Aorta (tissue), 5 donors: Measurements from ENCODE around the gene ROBO2. TPM values are rescaled to one million over a fixed set of nuclear protein-coding genes. Genes with fewer than 3 reads are reported as not detected.

Source experiments
- ATAC-seq: fragments of 200-7000 bp; cut with Tn5 transposase; one replicate; pipeline ENCODE4 v1.9.1; 2022; ENCODE audit warnings: moderate library complexity; ENCODE audit not compliant: low FRiP score
- DNase-seq, 2 donors: peaks; one replicate each; pipeline ENCODE4 v3.0.0-alpha.2; 2020
- H3K27ac ChIP-seq, 2 donors: one replicate each; pipeline ENCODE4 v1.5.1; 2013; ENCODE audit warnings: low read length in 2 of 2, mild to moderate bottlenecking in 2 of 2, moderate library complexity in 2 of 2, control low read depth in 1 of 2, inconsistent platforms in 1 of 2, low read depth in 1 of 2
- H3K27me3 ChIP-seq, 2 donors: one replicate each; pipeline ENCODE4 v1.6.1; 2013; ENCODE audit warnings: control low read depth in 1 of 2, low read length in 1 of 2, mild to moderate bottlenecking in 1 of 2, moderate library complexity in 1 of 2; ENCODE audit not compliant: insufficient read depth in 2 of 2, control insufficient read depth in 1 of 2
- H3K36me3 ChIP-seq, 2 donors: one replicate each; pipeline ENCODE4 v1.6.1; 2013; ENCODE audit warnings: control low read depth in 1 of 2, low read length in 1 of 2, mild to moderate bottlenecking in 1 of 2; ENCODE audit not compliant: insufficient read depth in 2 of 2, control insufficient read depth in 1 of 2
- H3K4me1 ChIP-seq, 2 donors: one replicate each; pipeline ENCODE4 v1.6.1; 2013; ENCODE audit warnings: low read length in 2 of 2, control low read depth in 1 of 2, mild to moderate bottlenecking in 1 of 2, moderate library complexity in 1 of 2; ENCODE audit not compliant: insufficient read depth in 2 of 2, control insufficient read depth in 1 of 2
- H3K4me3 ChIP-seq, 2 donors: one replicate each; pipeline ENCODE4 v1.5.1; 2013; ENCODE audit warnings: low read length in 2 of 2, control low read depth in 1 of 2, mild to moderate bottlenecking in 1 of 2
- H3K9me3 ChIP-seq: one replicate; pipeline ENCODE4 v1.6.1; 2013; ENCODE audit warnings: mild to moderate bottlenecking, low read length; ENCODE audit not compliant: control insufficient read depth
- WGBS, 2 donors: extraction: QIAGEN DNeasy Blood & Tissue Kit; methylation state at CpG; one replicate each; pipeline ENCODE4 v1.1.7; 2013; 5-methylcytosine and 5-hydroxymethylcytosine counted together
- intact Hi-C, 2 donors: fragments of 100-400 bp; cut with DNase I; formaldehyde crosslinking; loops; one replicate each; pipeline versions ENCODE4 v1.14.2 to v1.15.0; 2022
- polyA plus RNA-seq, 2 donors: library from polyadenylated mRNA; stranded (reverse); fragments of 200-250 nt; gene quantifications; one replicate each; pipeline ENCODE4 v1.2.3, GENCODE V29; 2013
- total RNA-seq, 2 donors: library from RNA; stranded (reverse); fragmentation: NEBNext Ultra II Directional; extraction: Animal tissue kit (Norgen Biotek cat#: 25700); gene quantifications; one replicate each; pipeline ENCODE4 v1.2.1, GENCODE V29; 2021
- donor health status: healthy with polysubstance abuse.
- donor health status: Bipolar disorder and iron deficiency.
- donor health status: DM: no; HTN: no; CAD: no.
- donor health status: DM: no; HTN: no; CAD: no.
- donor health status: DM: yes; HTN: yes; CAD: no.

Gene ROBO2
- total and polyA plus RNA-seq, 4 donors, result 0.05 to 1.3 (median 0.58) TPM

GRCh38 chr3:77462951-77463350 is 423.1 kb downstream of the ROBO2 start:
- DNase-seq (no peak), ATAC-seq (no peak)
- 1 to 49% methylated on average over 1 of the region's 1 CpG for WGBS, 2 donors
- H3K4me3 ChIP-seq, result no peak overlapping the region
- H3K27ac ChIP-seq, result no peak overlapping the region
- H3K27me3 ChIP-seq, result no peaks in the 10 kb centered on the region
- H3K36me3 ChIP-seq, result no peaks in the 10 kb centered on the region
- H3K4me1 ChIP-seq, result peaks cover 0 to 4% of the 10 kb centered on the region in 2 donors
- intact Hi-C loops, result loop anchor here in 1 of 2 donors (10.0 kb wide), 1 partner anchor 138 kb away; no protein-coding TSS in a partner anchor
- no peaks in the 10 kb centered on the region for H3K9me3 ChIP-seq

GRCh38 chr3:77464111-77464688 is 424.3 kb downstream of the ROBO2 start:
- intact Hi-C loops, result loop anchor here in 1 of 2 donors (10.0 kb wide), 1 partner anchor 139 kb away; no protein-coding TSS in a partner anchor
- 9 to 10% methylated on average over 3 of the region's 3 CpGs for WGBS, 2 donors
- H3K4me3 ChIP-seq, result no peak overlapping the region
- peaks cover 0 to 7% of the 10 kb centered on the region in 2 donors for H3K4me1 ChIP-seq
- H3K27me3 ChIP-seq, result no peaks in the 10 kb centered on the region
- ATAC-seq (no peak), DNase-seq (no peak)
- peak overlapping the region in 1 of 2 donors; percentile 44 for H3K27ac ChIP-seq
- H3K36me3 ChIP-seq, result no peaks in the 10 kb centered on the region
- H3K9me3 ChIP-seq, result no peaks in the 10 kb centered on the region

- 93 to 94% methylated on average over 5 of the region's 5 CpGs for WGBS, 2 donors
- intact Hi-C loops, result loop anchor here in 1 of 2 donors (10.0 kb wide), 1 partner anchor 142 kb away; no protein-coding TSS in a partner anchor
- H3K4me1 ChIP-seq, result peaks cover 0 to 6% of the 10 kb centered on the region in 2 donors
- no peak overlapping the region for H3K27ac ChIP-seq
- no peak for ATAC-seq
- no peak for DNase-seq
- H3K4me3 ChIP-seq, result no peak overlapping the region
- no peaks in the 10 kb centered on the region for H3K9me3 ChIP-seq
- H3K27me3 ChIP-seq, result no peaks in the 10 kb centered on the region
- no peaks in the 10 kb centered on the region for H3K36me3 ChIP-seq
Measured at GRCh38 chr3:77466562-77467115, 426.7 kb downstream of the ROBO2 start.

GRCh38 chr3:77467702-77468625 is 428.1 kb downstream of the ROBO2 start:
- Histone ChIP-seq H3K4me1 (peaks cover 0 to 6% of the 10 kb centered on the region in 2 donors), H3K27me3 (no peaks in the 10 kb centered on the region), H3K4me3 (no peak overlapping the region), H3K9me3 (no peaks in the 10 kb centered on the region), H3K27ac (peak overlapping the region in 1 of 2 donors; percentile 44), H3K36me3 (no peaks in the 10 kb centered on the region)
- peak; percentile 66 for ATAC-seq
- WGBS, 2 donors, result 7 to 11% methylated on average over 8 of the region's 8 CpGs
- intact Hi-C loops, result loop anchor here in 1 of 2 donors (10.0 kb wide), 1 partner anchor 143 kb away; no protein-coding TSS in a partner anchor
- no peak for DNase-seq

- Histone ChIP-seq H3K27ac (peak overlapping the region in 1 of 2 donors; percentile 5), H3K9me3 (no peaks in the 10 kb centered on the region), H3K27me3 (no peaks in the 10 kb centered on the region), H3K36me3 (no peaks in the 10 kb centered on the region), H3K4me1 (peaks cover 0 to 6% of the 10 kb centered on the region in 2 donors), H3K4me3 (no peak overlapping the region)
- no peak for DNase-seq
- intact Hi-C loops, result loop anchor here in 1 of 2 donors (10.0 kb wide), 1 partner anchor 144 kb away; no protein-coding TSS in a partner anchor
- WGBS, 2 donors, result 3 to 8% methylated on average over 3 of the region's 3 CpGs
- ATAC-seq, result peak; percentile 36
Measured at GRCh38 chr3:77468626-77469020, 428.7 kb downstream of the ROBO2 start.

- Histone ChIP-seq H3K9me3 (peaks cover 2% of the 10 kb centered on the region), H3K4me3 (no peak overlapping the region), H3K27me3 (no peaks in the 10 kb centered on the region), H3K4me1 (no peaks in the 10 kb centered on the region), H3K27ac (no peak overlapping the region), H3K36me3 (no peaks in the 10 kb centered on the region)
- intact Hi-C loops, result no loop called here
- ATAC-seq, result no peak
- no peak for DNase-seq
- 32 to 40% methylated on average over 2 of the region's 2 CpGs for WGBS, 2 donors
Measured at GRCh38 chr3:77475507-77475906, 435.6 kb downstream of the ROBO2 start.

- intact Hi-C loops, result no loop called here
- no peaks in the 10 kb centered on the region for H3K4me1 ChIP-seq
- H3K27me3 ChIP-seq, result no peaks in the 10 kb centered on the region
- no peak overlapping the region for H3K4me3 ChIP-seq
- H3K36me3 ChIP-seq, result no peaks in the 10 kb centered on the region
- DNase-seq (no peak), ATAC-seq (no peak)
- H3K9me3 ChIP-seq, result peaks cover 2% of the 10 kb centered on the region
- H3K27ac ChIP-seq, result no peak overlapping the region
Measured at GRCh38 chr3:77479021-77479420, 439.1 kb downstream of the ROBO2 start.

GRCh38 chr3:77489216-77489615 is 449.3 kb downstream of the ROBO2 start:
- DNase-seq, result no peak
- intact Hi-C loops, result no loop called here
- no peak for ATAC-seq

More at GRCh38 chr3:77489216-77489615, 449.3 kb downstream of the ROBO2 start:
- Histone ChIP-seq H3K27ac (no peak overlapping the region), H3K4me1 (no peaks in the 10 kb centered on the region), H3K4me3 (no peak overlapping the region), H3K36me3 (no peaks in the 10 kb centered on the region), H3K27me3 (no peaks in the 10 kb centered on the region), H3K9me3 (no peaks in the 10 kb centered on the region)
- 65 to 71% methylated on average over 1 of the region's 1 CpG for WGBS, 2 donors
